HG02870 (cell line): ENCODE measurements around the gene MTFP1.
"Not testable (repeated sequence)": the region's sequence is repeated elsewhere in the genome, so short reads cannot be mapped to it uniquely, and the experiment has no call there.

Experiments used
- ATAC-seq: cut with Tn5 transposase; IDR thresholded peaks from one replicate; pipeline ENCODE4 v1.9.1; 2021; ENCODE audit warnings: mild to moderate bottlenecking, moderate library complexity; ENCODE audit not compliant: unreplicated experiment

Gene MTFP1

GRCh38 chr22:30453731-30454510 is 28.4 kb downstream of the MTFP1 start:
- no peak for ATAC-seq

GRCh38 chr22:30455075-30455840 is 29.7 kb downstream of the MTFP1 start:
- ATAC-seq: no peak

GRCh38 chr22:30457981-30458380 is 32.4 kb downstream of the MTFP1 start:
- ATAC-seq: no peak

- ATAC-seq: no peak
Measured at GRCh38 chr22:30459181-30460052, 33.8 kb downstream of the MTFP1 start.

- no peak for ATAC-seq
Measured at GRCh38 chr22:30460147-30460546, 34.6 kb downstream of the MTFP1 start.

- not testable (repeated sequence) for ATAC-seq
Measured at GRCh38 chr22:30460555-30460954, 35.0 kb downstream of the MTFP1 start.

GRCh38 chr22:30469165-30469564 is 43.6 kb downstream of the MTFP1 start:
- no peak for ATAC-seq

GRCh38 chr22:30470655-30471054 is 45.1 kb downstream of the MTFP1 start:
- ATAC-seq: no peak

GRCh38 chr22:30471616-30472318 is 46.2 kb downstream of the MTFP1 start, which contains the start of gene SEC14L3:
TSS of gene SEC14L3 (minus strand) at chr22:30472017. CDS start at chr22:30471958, 59 bp downstream.
- ATAC-seq: no peak

GRCh38 chr22:30472994-30473720 is 47.6 kb downstream of the MTFP1 start:
- no peak for ATAC-seq

GRCh38 chr22:30474121-30474520 is 48.6 kb downstream of the MTFP1 start:
- no peak for ATAC-seq

- ATAC-seq: no peak
Measured at GRCh38 chr22:30474683-30475424, 49.3 kb downstream of the MTFP1 start.
